ENCODE data around the gene GNG4. TPM values are rescaled to one million over a fixed set of nuclear protein-coding genes. Genes with fewer than 3 reads are reported as not detected.
"Not testable (repeated sequence)": the region's sequence is repeated elsewhere in the genome, so short reads cannot be mapped to it uniquely, and the experiment has no call there.

Gene GNG4
- total RNA-seq, 1 donor, result 0.10 TPM

- H3K4me3 ChIP-seq (ENCODE audit: low read length), result no peak overlapping the region
- H3K4me1 ChIP-seq (ENCODE audit: insufficient read depth, low read length), result no peaks in the 10 kb centered on the region
- H3K27me3 ChIP-seq (ENCODE audit: insufficient read depth, low read length), result no peaks in the 10 kb centered on the region
- no peaks in the 10 kb centered on the region for H3K9me3 ChIP-seq (ENCODE audit: low read depth, low read length)
Observed at GRCh38 chr1:235588916-235589515, 60.6 kb downstream of the GNG4 start.

- H3K4me1 ChIP-seq (ENCODE audit: insufficient read depth, low read length), result no peaks in the 10 kb centered on the region
- no peaks in the 10 kb centered on the region for H3K27me3 ChIP-seq (ENCODE audit: insufficient read depth, low read length)
- no peak overlapping the region for H3K4me3 ChIP-seq (ENCODE audit: low read length)
- H3K9me3 ChIP-seq (ENCODE audit: low read depth, low read length), result no peaks in the 10 kb centered on the region
Observed at GRCh38 chr1:235588156-235588555, 61.4 kb downstream of the GNG4 start.

GRCh38 chr1:235586992-235587391 is 62.6 kb downstream of the GNG4 start:
- no peaks in the 10 kb centered on the region for H3K4me1 ChIP-seq (ENCODE audit: insufficient read depth, low read length)
- no peaks in the 10 kb centered on the region for H3K9me3 ChIP-seq (ENCODE audit: low read depth, low read length)
- H3K4me3 ChIP-seq (ENCODE audit: low read length), result no peak overlapping the region
- no peaks in the 10 kb centered on the region for H3K27me3 ChIP-seq (ENCODE audit: insufficient read depth, low read length)

GRCh38 chr1:235586413-235586812 is 63.2 kb downstream of the GNG4 start:
- Histone ChIP-seq H3K9me3 (ENCODE audit: low read depth, low read length) (no peaks in the 10 kb centered on the region), H3K4me1 (ENCODE audit: insufficient read depth, low read length) (no peaks in the 10 kb centered on the region), H3K4me3 (ENCODE audit: low read length) (no peak overlapping the region)

GRCh38 chr1:235584973-235585372 is 64.6 kb downstream of the GNG4 start:
- no peaks in the 10 kb centered on the region for H3K4me1 ChIP-seq (ENCODE audit: insufficient read depth, low read length)
- H3K27me3 ChIP-seq (ENCODE audit: insufficient read depth, low read length), result no peaks in the 10 kb centered on the region
- no peak overlapping the region for H3K4me3 ChIP-seq (ENCODE audit: low read length)
- no peaks in the 10 kb centered on the region for H3K9me3 ChIP-seq (ENCODE audit: low read depth, low read length)

More at GRCh38 chr1:235586413-235586812, 63.2 kb downstream of the GNG4 start:
- H3K27me3 ChIP-seq (ENCODE audit: insufficient read depth, low read length), result no peaks in the 10 kb centered on the region

- H3K27me3 ChIP-seq (ENCODE audit: insufficient read depth, low read length), result no peaks in the 10 kb centered on the region
- H3K9me3 ChIP-seq (ENCODE audit: low read depth, low read length), result no peaks in the 10 kb centered on the region
- no peaks in the 10 kb centered on the region for H3K4me1 ChIP-seq (ENCODE audit: insufficient read depth, low read length)
- H3K4me3 ChIP-seq (ENCODE audit: low read length), result no peak overlapping the region
Observed at GRCh38 chr1:235583511-235584001, 66.0 kb downstream of the GNG4 start.

- H3K4me1 ChIP-seq (ENCODE audit: insufficient read depth, low read length), result no peaks in the 10 kb centered on the region
- H3K27me3 ChIP-seq (ENCODE audit: insufficient read depth, low read length), result no peaks in the 10 kb centered on the region
- no peak overlapping the region for H3K4me3 ChIP-seq (ENCODE audit: low read length)
- no peaks in the 10 kb centered on the region for H3K9me3 ChIP-seq (ENCODE audit: low read depth, low read length)
Observed at GRCh38 chr1:235582130-235582529, 67.5 kb downstream of the GNG4 start.

GRCh38 chr1:235579891-235580290 is 69.7 kb downstream of the GNG4 start:
- H3K4me1 ChIP-seq (ENCODE audit: insufficient read depth, low read length), result no peaks in the 10 kb centered on the region
- H3K4me3 ChIP-seq (ENCODE audit: low read length), result no peak overlapping the region
- H3K9me3 ChIP-seq (ENCODE audit: low read depth, low read length), result no peaks in the 10 kb centered on the region
- H3K27me3 ChIP-seq (ENCODE audit: insufficient read depth, low read length), result no peaks in the 10 kb centered on the region

GRCh38 chr1:235575597-235575996 is 74.0 kb downstream of the GNG4 start:
- no peaks in the 10 kb centered on the region for H3K9me3 ChIP-seq (ENCODE audit: low read depth, low read length)
- no peaks in the 10 kb centered on the region for H3K27me3 ChIP-seq (ENCODE audit: insufficient read depth, low read length)
- H3K4me1 ChIP-seq (ENCODE audit: insufficient read depth, low read length), result no peaks in the 10 kb centered on the region
- H3K4me3 ChIP-seq (ENCODE audit: low read length), result no peak overlapping the region

- Histone ChIP-seq H3K4me1 (ENCODE audit: insufficient read depth, low read length) (no peaks in the 10 kb centered on the region), H3K4me3 (ENCODE audit: low read length) (no peak overlapping the region), H3K27me3 (ENCODE audit: insufficient read depth, low read length) (no peaks in the 10 kb centered on the region), H3K9me3 (ENCODE audit: low read depth, low read length) (no peaks in the 10 kb centered on the region)
Observed at GRCh38 chr1:235573880-235574279, 75.7 kb downstream of the GNG4 start.

GRCh38 chr1:235572971-235573370 is 76.6 kb downstream of the GNG4 start:
- H3K4me1 ChIP-seq (ENCODE audit: insufficient read depth, low read length); H3K27me3 ChIP-seq (ENCODE audit: insufficient read depth, low read length); H3K4me3 ChIP-seq (ENCODE audit: low read length); H3K9me3 ChIP-seq (ENCODE audit: low read depth, low read length): not testable (repeated sequence)

- peaks cover 15% of the 10 kb centered on the region for H3K4me1 ChIP-seq (ENCODE audit: insufficient read depth, low read length)
- no peaks in the 10 kb centered on the region for H3K27me3 ChIP-seq (ENCODE audit: insufficient read depth, low read length)
- H3K9me3 ChIP-seq (ENCODE audit: low read depth, low read length), result no peaks in the 10 kb centered on the region
- H3K4me3 ChIP-seq (ENCODE audit: low read length), result no peak overlapping the region
Observed at GRCh38 chr1:235571482-235571881, 78.1 kb downstream of the GNG4 start.

- H3K4me1 ChIP-seq (ENCODE audit: insufficient read depth, low read length), result peaks cover 15% of the 10 kb centered on the region
- H3K27me3 ChIP-seq (ENCODE audit: insufficient read depth, low read length), result no peaks in the 10 kb centered on the region
- H3K4me3 ChIP-seq (ENCODE audit: low read length), result no peak overlapping the region
- no peaks in the 10 kb centered on the region for H3K9me3 ChIP-seq (ENCODE audit: low read depth, low read length)
Observed at GRCh38 chr1:235567812-235568503, 81.6 kb downstream of the GNG4 start.

GRCh38 chr1:235566084-235566483 is 83.5 kb downstream of the GNG4 start:
- no peaks in the 10 kb centered on the region for H3K27me3 ChIP-seq (ENCODE audit: insufficient read depth, low read length)
- H3K4me3 ChIP-seq (ENCODE audit: low read length), result no peak overlapping the region
- no peaks in the 10 kb centered on the region for H3K9me3 ChIP-seq (ENCODE audit: low read depth, low read length)
- peaks cover 15% of the 10 kb centered on the region for H3K4me1 ChIP-seq (ENCODE audit: insufficient read depth, low read length)

- H3K27me3 ChIP-seq (ENCODE audit: insufficient read depth, low read length), result no peaks in the 10 kb centered on the region
- no peak overlapping the region for H3K4me3 ChIP-seq (ENCODE audit: low read length)
- peaks cover 14% of the 10 kb centered on the region for H3K4me1 ChIP-seq (ENCODE audit: insufficient read depth, low read length)
- H3K9me3 ChIP-seq (ENCODE audit: low read depth, low read length), result no peaks in the 10 kb centered on the region
Observed at GRCh38 chr1:235563513-235564061, 86.0 kb downstream of the GNG4 start.

- Histone ChIP-seq H3K4me3 (ENCODE audit: low read length) (no peak overlapping the region), H3K9me3 (ENCODE audit: low read depth, low read length) (no peaks in the 10 kb centered on the region), H3K4me1 (ENCODE audit: insufficient read depth, low read length) (peaks cover 5% of the 10 kb centered on the region), H3K27me3 (ENCODE audit: insufficient read depth, low read length) (no peaks in the 10 kb centered on the region)
Observed at GRCh38 chr1:235562589-235562988, 87.0 kb downstream of the GNG4 start.
